IPS-15b (cell line): ENCODE results near the gene LRMDA.

ENCODE experiments used
- H3K27me3 ChIP-seq: one replicate; pipeline ENCODE4 v1.6.1; 2013; ENCODE audit warnings: low read length; ENCODE audit not compliant: control insufficient read depth, insufficient read depth
- H3K36me3 ChIP-seq: one replicate; pipeline ENCODE4 v1.6.1; 2013; ENCODE audit warnings: low read length; ENCODE audit not compliant: control insufficient read depth, insufficient read depth
- H3K4me1 ChIP-seq: one replicate; pipeline ENCODE4 v1.6.1; 2013; ENCODE audit warnings: mild to moderate bottlenecking, low read length; ENCODE audit not compliant: control insufficient read depth, insufficient read depth
- H3K4me3 ChIP-seq: one replicate; pipeline ENCODE4 v1.5.1; 2013; ENCODE audit warnings: low read depth, low read length
- H3K9ac ChIP-seq: one replicate; pipeline ENCODE4 v1.6.1; 2013; ENCODE audit warnings: low read depth, mild to moderate bottlenecking, low read length
- H3K9me3 ChIP-seq: one replicate; pipeline ENCODE4 v1.6.1; 2013; ENCODE audit warnings: mild to moderate bottlenecking, low read length; ENCODE audit not compliant: control insufficient read depth, insufficient read depth

The LRMDA gene

DNA sequence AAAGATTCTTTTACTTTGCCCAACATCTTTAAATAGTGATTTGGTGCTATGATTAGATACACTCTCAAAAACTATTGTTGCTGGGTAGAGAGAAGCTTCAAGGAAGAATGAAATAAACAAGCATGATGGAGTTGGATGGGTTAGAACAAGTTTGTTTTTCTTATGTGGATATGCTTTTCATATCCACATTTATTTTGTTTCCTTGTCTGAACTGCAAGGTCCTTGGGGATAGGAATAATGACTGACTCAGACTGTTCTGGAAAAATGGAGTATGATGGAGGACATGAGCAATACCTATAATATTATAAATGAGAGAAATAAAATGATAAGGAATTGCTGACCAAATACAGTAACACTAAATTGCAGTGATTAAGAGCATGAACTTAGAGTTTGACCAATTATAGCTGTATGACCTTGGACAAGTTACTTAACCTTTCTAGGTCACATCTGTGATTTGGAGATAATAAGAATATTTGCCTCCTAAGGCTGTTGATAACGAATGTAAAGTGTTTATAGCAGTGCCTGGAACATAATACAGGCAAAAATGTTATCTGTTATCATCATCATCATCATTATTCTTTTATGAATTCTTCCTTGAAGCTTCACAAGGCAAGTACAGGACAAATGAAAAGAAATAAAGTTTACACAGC lies 847.5 kb downstream of the LRMDA start:
- H3K4me3 ChIP-seq = no peak overlapping the region
- no peaks in the 10 kb centered on the region for H3K9me3 ChIP-seq
- H3K27me3 ChIP-seq = no peaks in the 10 kb centered on the region
- no peaks in the 10 kb centered on the region for H3K36me3 ChIP-seq
- H3K9ac ChIP-seq = no peak overlapping the region
- no peaks in the 10 kb centered on the region for H3K4me1 ChIP-seq

DNA sequence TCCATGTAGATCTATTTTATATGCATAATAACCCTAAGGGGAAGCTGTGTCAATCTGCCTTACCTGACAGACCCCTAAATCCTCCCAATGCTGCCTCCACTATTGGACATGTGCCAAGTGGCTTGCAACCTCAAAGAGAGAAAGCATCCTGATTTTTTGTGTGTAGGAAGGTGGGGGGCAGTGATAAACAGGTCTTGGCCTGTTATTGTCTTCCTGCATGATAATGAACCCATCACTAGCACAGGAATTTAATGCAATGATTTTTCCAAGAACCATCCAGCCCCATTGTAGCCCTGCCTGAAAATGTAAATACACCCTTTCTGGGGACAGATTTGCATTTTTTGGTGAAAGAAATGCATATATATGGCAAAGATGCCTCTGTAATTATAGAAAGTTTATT lies 850.2 kb downstream of the LRMDA start:
- Histone ChIP-seq H3K36me3 (no peaks in the 10 kb centered on the region), H3K4me3 (no peak overlapping the region), H3K27me3 (no peaks in the 10 kb centered on the region), H3K4me1 (no peaks in the 10 kb centered on the region), H3K9ac (no peak overlapping the region), H3K9me3 (no peaks in the 10 kb centered on the region)

DNA sequence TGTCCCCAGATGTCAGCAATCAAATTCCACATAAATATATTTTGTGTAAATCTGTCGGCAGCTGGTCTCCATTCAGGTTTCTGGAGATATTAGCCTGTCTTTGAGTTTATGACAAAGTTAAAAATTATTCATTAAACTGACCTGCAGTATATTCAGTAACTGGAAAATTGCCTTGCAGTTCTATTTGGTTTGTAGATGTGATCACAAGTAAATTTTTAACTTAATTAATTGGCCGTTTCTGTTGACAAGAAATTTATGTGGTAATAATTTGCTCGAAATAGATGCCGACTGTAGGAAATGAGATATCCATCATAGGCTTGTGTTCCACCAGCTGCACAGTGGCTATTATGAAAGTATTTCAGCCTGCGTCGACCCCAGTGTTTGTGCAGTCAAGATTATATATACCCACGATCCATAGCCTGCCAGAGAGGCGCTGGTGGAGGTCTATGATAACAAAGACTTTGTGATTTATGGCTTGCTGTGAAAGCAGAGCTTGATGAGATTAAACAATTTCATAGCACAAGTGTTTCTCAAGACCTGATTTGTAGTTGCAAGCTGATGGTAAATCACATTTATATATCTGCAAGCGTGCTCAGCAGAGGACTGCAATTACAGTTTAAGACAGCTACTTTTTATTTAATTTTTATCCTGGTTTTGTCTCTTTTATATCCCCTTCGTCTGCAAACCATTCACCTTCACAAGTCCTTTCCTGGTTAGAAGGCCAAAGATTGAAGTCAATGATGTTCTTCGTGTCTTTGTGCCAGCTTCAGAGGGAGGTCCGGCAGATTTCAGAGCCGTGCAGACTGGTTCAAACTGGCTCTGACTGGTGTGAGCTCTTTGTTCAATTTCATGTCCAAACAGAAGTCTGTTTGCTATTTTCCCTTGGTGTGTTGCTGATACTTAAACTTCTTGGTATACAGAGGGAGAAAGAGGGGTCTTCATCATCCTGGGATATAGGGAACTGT lies 850.9 kb downstream of the LRMDA start:
- Histone ChIP-seq H3K9me3 (no peaks in the 10 kb centered on the region), H3K4me1 (no peaks in the 10 kb centered on the region), H3K4me3 (no peak overlapping the region), H3K36me3 (no peaks in the 10 kb centered on the region), H3K27me3 (no peaks in the 10 kb centered on the region), H3K9ac (no peak overlapping the region)

DNA sequence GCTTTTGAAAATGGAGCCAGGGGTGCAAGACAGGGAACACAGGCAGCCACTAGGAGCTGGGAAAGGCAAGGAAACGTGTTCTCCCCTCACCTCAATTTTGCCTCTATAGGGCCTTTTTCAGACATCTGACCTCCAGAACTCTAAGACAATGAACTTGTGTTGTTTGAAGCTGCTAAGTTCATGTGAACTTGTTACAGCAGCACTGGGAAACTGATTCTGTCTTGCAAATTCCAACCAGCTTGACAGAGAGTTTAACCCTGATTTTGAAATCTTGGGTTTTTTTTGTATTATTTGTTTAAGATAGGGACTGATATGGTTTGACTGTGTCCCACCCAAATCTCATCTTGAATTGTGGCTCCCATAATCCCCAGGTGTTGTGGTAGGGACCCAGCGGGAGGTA lies 852.9 kb downstream of the LRMDA start:
- Histone ChIP-seq H3K9ac (no peak overlapping the region), H3K9me3 (no peaks in the 10 kb centered on the region), H3K4me3 (no peak overlapping the region), H3K36me3 (no peaks in the 10 kb centered on the region), H3K27me3 (no peaks in the 10 kb centered on the region), H3K4me1 (no peaks in the 10 kb centered on the region)

DNA sequence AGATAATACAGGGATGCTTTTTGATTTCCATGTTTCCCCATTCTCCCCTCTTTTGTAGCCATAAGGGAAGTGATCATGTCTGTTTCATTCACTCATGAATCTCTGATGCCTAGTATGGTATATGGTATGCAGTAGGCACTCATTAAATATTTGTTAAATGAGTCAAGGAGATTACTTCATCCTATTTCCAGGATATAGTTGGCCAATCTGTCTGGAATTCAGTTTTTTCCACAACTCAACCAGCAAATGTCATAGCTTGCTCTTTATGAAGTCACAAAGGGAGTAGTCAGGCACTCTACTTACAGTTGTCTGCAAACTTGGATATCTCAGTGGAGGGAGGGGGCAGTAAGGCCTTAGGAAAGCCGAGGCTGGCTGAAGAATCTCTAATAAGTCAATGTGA lies 853.6 kb downstream of the LRMDA start:
- no peaks in the 10 kb centered on the region for H3K9me3 ChIP-seq
- H3K4me1 ChIP-seq = no peaks in the 10 kb centered on the region
- H3K4me3 ChIP-seq = no peak overlapping the region

DNA sequence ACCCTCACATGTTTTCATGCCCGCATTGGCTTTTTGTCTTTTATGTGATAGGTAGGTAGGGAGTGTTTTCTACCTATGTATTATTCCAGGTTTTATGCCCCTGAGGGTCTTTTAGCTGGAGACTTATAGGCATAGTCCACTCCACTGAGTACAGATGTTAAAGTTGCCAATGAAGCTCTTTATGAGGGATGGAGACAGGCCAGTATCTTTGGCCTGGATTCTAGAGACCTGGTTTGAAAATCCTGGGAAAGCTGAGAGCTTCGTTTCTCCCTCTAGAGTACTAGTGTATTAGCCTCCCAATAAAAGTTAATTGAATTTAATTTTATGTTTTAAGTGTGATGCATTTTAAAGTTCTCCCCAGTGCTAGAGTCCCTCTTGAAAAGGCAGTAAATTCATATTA lies 854.1 kb downstream of the LRMDA start:
- no peaks in the 10 kb centered on the region for H3K9me3 ChIP-seq
- H3K4me3 ChIP-seq = no peak overlapping the region
- no peaks in the 10 kb centered on the region for H3K4me1 ChIP-seq
- no peaks in the 10 kb centered on the region for H3K36me3 ChIP-seq
- H3K9ac ChIP-seq = no peak overlapping the region
- H3K27me3 ChIP-seq = no peaks in the 10 kb centered on the region

More for the DNA sequence above, 853.6 kb downstream of the LRMDA start:
- Histone ChIP-seq H3K27me3 (no peaks in the 10 kb centered on the region), H3K36me3 (no peaks in the 10 kb centered on the region), H3K9ac (no peak overlapping the region)

DNA sequence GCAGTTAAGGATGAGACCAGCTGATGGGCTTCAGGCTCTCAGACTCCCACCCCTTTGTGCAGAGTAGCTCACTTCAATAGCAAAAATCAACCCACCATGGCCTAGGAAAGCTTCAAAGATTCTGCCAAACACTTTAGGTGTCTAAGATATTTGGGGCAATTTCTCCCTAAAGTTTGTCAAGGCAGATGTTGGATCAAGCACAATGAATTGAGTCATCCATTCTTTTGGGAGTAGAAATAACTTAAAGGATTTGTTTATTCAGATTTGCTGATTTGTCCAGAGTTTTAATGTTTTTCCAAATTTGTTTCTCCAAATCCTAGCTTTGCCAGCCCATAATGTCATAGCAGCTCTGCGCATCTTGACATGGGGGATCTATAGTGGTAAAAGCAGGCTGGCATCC lies 855.1 kb downstream of the LRMDA start:
- Histone ChIP-seq H3K27me3 (no peaks in the 10 kb centered on the region), H3K9ac (no peak overlapping the region), H3K9me3 (no peaks in the 10 kb centered on the region), H3K36me3 (no peaks in the 10 kb centered on the region), H3K4me1 (no peaks in the 10 kb centered on the region), H3K4me3 (no peak overlapping the region)

DNA sequence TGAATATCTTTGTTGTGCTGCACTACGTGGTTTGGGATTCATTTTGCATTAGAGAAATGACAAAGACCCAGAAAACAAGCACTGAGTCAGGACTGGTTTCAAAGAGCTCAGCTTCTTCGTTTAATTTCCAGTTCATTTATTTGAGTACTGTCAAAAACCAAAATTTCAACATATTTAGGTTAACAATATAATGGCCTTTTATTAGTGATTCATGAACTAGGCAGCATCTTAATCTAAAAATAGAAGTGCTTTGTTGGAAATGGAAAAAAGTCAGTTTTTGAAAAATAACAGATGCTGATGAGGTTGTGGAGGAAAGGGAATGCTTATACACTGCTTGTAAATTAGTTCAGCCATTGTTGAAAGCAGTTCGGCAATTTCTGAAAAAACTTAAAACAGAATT lies 856.4 kb downstream of the LRMDA start:
- H3K27me3 ChIP-seq = no peaks in the 10 kb centered on the region
- H3K36me3 ChIP-seq = no peaks in the 10 kb centered on the region
- no peaks in the 10 kb centered on the region for H3K9me3 ChIP-seq
- no peak overlapping the region for H3K4me3 ChIP-seq
- H3K9ac ChIP-seq = no peak overlapping the region
- no peaks in the 10 kb centered on the region for H3K4me1 ChIP-seq

DNA sequence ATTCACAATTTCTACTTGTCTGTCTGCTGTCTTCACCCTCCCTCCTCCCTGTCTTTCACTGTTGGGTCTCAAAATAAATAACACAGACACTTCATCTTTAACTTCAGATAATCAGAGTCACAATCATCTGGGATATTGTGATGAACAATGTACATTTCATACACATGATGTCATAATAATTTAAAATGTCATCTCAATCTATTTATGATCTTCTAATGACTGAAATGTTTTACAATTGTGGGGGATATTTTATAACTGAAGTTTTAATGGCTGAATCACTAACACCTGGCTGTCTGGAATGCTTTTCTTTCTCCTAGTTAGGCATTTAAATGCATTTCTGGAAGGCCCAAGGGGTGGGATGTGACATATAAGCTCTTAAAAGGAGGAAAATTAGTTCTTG lies 859.8 kb downstream of the LRMDA start:
- Histone ChIP-seq H3K4me1 (no peaks in the 10 kb centered on the region), H3K9ac (no peak overlapping the region), H3K27me3 (no peaks in the 10 kb centered on the region), H3K36me3 (no peaks in the 10 kb centered on the region), H3K4me3 (no peak overlapping the region), H3K9me3 (no peaks in the 10 kb centered on the region)

DNA sequence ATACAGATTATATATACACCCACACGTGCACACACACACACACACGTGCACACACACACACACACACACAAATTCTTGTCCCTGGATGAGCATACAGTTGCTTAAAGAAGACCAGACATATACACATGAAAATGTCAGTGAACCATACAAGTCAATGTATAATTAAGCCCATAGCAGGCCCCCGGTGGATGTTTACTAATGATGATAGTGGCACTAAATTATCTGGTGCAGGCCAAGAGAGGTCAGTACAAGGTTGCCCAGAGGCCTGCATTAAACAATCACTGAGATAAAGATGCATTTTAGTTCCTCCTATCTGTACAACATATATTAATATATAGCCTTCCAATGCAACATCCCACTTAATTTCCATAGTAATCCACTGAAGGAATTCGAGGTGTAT lies 860.5 kb downstream of the LRMDA start:
- no peak overlapping the region for H3K9ac ChIP-seq
- H3K27me3 ChIP-seq = no peaks in the 10 kb centered on the region
- H3K4me1 ChIP-seq = no peaks in the 10 kb centered on the region
- no peak overlapping the region for H3K4me3 ChIP-seq
- H3K36me3 ChIP-seq = no peaks in the 10 kb centered on the region
- H3K9me3 ChIP-seq = no peaks in the 10 kb centered on the region

DNA sequence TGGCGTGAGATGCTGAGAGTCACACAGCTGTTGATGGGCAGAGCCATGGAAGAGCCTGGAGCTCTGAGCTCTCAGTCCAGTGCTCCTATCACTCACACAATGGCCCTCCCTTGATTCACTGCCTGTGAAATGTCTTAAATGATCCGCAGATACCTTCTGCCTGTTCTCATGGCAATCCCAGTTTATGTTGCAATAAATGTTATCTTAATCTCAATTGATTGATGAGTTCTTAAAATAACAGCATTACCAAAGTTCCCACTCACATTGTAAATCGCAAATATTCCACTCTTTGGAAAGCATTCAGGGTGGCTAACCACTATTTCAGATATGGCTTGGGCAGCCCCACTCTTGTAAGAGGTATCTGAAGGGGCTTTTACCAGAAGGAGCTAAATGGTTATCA lies 865.5 kb downstream of the LRMDA start:
- Histone ChIP-seq H3K36me3 (no peaks in the 10 kb centered on the region), H3K9me3 (no peaks in the 10 kb centered on the region), H3K4me1 (peaks cover 6% of the 10 kb centered on the region), H3K4me3 (no peak overlapping the region), H3K9ac (no peak overlapping the region), H3K27me3 (no peaks in the 10 kb centered on the region)

DNA sequence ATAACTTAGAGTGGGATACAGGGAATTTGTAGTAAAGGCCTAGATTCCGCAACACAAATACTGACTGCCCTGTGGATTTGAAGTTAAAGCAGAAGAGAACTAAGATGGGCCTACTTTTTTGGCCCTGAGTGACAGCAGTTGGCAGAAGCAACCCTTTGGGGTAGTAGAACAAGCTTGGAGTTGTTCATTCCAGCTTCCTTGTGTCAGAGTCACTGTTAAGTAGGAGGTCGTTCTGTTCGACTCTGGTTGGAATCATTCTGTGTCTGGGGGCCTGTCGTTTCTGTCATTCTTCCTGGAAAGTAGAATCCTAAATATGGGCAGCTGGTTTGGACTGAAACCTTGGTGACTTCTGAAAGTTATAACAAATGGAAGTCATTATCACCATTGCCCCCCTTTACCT lies 865.9 kb downstream of the LRMDA start:
- Histone ChIP-seq H3K4me1 (peaks cover 6% of the 10 kb centered on the region), H3K36me3 (no peaks in the 10 kb centered on the region), H3K4me3 (no peak overlapping the region)

More for the DNA sequence above, 865.9 kb downstream of the LRMDA start:
- H3K9me3 ChIP-seq = no peaks in the 10 kb centered on the region
- H3K27me3 ChIP-seq = no peaks in the 10 kb centered on the region
- H3K9ac ChIP-seq = no peak overlapping the region
